Measurements from ENCODE around the gene RALGAPA2.

Gene RALGAPA2

GRCh38 chr20:20736303-20736702 lies 23.9 kb upstream of the RALGAPA2 start:
- H3K4me3 ChIP-seq (ENCODE audit: low read depth, low read length), result no peak overlapping the region
- TF ChIP-seq CTCF (IDR thresholded peaks at IDR 0.05; ENCODE audit: borderline replicate concordance, insufficient read depth, low read depth, low read length), result no peak

GRCh38 chr20:20734475-20734948 lies 22.1 kb upstream of the RALGAPA2 start:
- no peak overlapping the region for H3K4me3 ChIP-seq (ENCODE audit: low read depth, low read length)
- no peak for TF ChIP-seq CTCF (IDR thresholded peaks at IDR 0.05; ENCODE audit: borderline replicate concordance, insufficient read depth, low read depth, low read length)

GRCh38 chr20:20733943-20734342 lies 21.5 kb upstream of the RALGAPA2 start:
- no peak for TF ChIP-seq CTCF (IDR thresholded peaks at IDR 0.05; ENCODE audit: borderline replicate concordance, insufficient read depth, low read depth, low read length)
- no peak overlapping the region for H3K4me3 ChIP-seq (ENCODE audit: low read depth, low read length)

- no peak overlapping the region for H3K4me3 ChIP-seq (ENCODE audit: low read depth, low read length)
- TF ChIP-seq CTCF (IDR thresholded peaks at IDR 0.05; ENCODE audit: borderline replicate concordance, insufficient read depth, low read depth, low read length), result no peak
These were observed 20.2 kb upstream of the RALGAPA2 start for GRCh38 chr20:20732641-20733040.

GRCh38 chr20:20731945-20732296 lies 19.5 kb upstream of the RALGAPA2 start:
- H3K4me3 ChIP-seq (ENCODE audit: low read depth, low read length), result no peak overlapping the region
- TF ChIP-seq CTCF (IDR thresholded peaks at IDR 0.05; ENCODE audit: borderline replicate concordance, insufficient read depth, low read depth, low read length), result no peak

GRCh38 chr20:20731000-20731944 lies 18.8 kb upstream of the RALGAPA2 start:
- no peak overlapping the region for H3K4me3 ChIP-seq (ENCODE audit: low read depth, low read length)

More at GRCh38 chr20:20731000-20731944, 18.8 kb upstream of the RALGAPA2 start:
- no peak for TF ChIP-seq CTCF (IDR thresholded peaks at IDR 0.05; ENCODE audit: borderline replicate concordance, insufficient read depth, low read depth, low read length)
